Measurements from ENCODE around the gene STK26.

DNA sequence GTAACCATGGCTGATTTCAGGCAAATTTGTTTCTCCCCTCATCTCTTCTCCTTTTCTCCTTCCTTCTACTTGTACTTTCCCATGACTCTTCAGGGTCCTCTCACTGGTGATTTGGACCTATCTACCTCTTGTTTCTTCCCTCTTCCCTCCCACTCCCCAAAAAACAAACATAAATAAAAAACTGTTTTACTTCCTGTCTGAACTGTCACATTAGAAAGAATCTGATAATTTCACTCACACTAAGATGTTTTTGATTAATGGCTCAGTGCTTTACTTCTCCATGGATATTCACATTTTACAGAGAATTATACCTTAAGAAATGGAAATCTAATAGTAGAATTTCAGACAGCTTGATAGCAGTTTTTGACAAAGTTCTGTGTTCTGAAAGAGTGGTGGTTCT, 7.2 kb downstream of the STK26 start:
- TF ChIP-seq CTCF (IDR thresholded peaks at IDR 0.05) (no peak), POLR2A (IDR thresholded peaks at IDR 0.05) (no peak)
